Measurements from ENCODE around the gene SEMA3E. TPM values are rescaled to one million over a fixed set of nuclear protein-coding genes. Genes with fewer than 3 reads are reported as not detected.

Gene SEMA3E
- polyA plus RNA-seq, result 0.98 and 8.2 TPM in 2 replicates
- 3.6 and 3.7 TPM in 2 replicates for polyA minus RNA-seq

DNA sequence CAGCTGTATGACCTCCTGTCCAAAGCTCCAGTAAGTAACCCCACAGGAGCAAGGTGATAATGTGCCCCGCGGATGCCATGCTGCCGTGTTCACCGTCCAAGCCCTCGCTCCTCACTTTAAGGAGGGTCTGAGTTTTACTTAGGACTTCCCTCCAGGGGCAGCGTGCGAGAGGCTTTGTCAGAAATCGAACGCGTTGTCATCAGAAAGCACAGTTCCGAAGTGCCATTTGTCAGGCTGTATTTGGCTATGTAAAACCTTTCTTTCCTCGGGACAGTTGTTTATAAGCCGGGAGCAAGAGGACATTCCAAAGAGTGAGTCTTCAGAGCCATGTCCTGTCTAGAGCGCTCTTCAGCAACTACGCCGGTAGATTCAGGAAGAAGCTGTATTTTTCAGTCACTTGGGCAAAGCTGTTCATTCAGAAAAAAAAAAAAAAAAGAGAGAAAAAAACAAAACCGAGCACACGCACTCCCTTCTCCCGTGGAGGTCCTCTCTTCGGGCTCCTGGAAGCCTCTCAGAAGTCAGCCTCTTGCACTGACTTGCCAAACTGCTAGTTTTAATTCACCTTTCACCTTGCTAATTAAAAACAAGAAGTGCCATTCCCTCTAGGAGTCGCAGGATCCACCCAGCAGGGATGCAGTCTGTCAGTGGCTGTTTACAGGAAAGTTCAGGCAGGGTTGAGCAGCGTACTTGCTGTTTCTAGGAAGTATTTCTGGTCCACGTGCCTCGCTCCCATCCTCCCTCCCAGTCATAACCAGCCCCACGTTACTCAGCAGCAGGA is at the start of gene SEMA3E:
Gene SEMA3E, minus strand, starts transcription at position 676 of the 778 bp plus-strand sequence.
- no peak within 1 kb of the TSS for H3K27ac ChIP-seq (ENCODE audit: low read length)
- no peak for TF ChIP-seq EP300 (conservative IDR thresholded peaks at IDR 0.05; ENCODE audit: poor library complexity, severe bottlenecking)
- TF ChIP-seq, protein P1, sequence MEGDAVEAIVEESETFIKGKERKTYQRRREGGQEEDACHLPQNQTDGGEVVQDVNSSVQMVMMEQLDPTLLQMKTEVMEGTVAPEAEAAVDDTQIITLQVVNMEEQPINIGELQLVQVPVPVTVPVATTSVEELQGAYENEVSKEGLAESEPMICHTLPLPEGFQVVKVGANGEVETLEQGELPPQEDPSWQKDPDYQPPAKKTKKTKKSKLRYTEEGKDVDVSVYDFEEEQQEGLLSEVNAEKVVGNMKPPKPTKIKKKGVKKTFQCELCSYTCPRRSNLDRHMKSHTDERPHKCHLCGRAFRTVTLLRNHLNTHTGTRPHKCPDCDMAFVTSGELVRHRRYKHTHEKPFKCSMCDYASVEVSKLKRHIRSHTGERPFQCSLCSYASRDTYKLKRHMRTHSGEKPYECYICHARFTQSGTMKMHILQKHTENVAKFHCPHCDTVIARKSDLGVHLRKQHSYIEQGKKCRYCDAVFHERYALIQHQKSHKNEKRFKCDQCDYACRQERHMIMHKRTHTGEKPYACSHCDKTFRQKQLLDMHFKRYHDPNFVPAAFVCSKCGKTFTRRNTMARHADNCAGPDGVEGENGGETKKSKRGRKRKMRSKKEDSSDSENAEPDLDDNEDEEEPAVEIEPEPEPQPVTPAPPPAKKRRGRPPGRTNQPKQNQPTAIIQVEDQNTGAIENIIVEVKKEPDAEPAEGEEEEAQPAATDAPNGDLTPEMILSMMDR (IDR thresholded peaks at IDR 0.05; ENCODE audit: poor library complexity, severe bottlenecking), result no peak
- TF ChIP-seq TAF1 (IDR thresholded peaks at IDR 0.05; ENCODE audit: low read depth), result no peak
- TF ChIP-seq EZH2 (IDR thresholded peaks at IDR 0.05; ENCODE audit: borderline replicate concordance, insufficient read depth, low read length, poor library complexity, severe bottlenecking), result no peak
- no peak for TF ChIP-seq REST (IDR thresholded peaks at IDR 0.05; ENCODE audit: borderline replicate concordance)
- TF ChIP-seq POLR2AphosphoS5 (IDR thresholded peaks at IDR 0.05), result no peak
- TF ChIP-seq RAD21 (conservative IDR thresholded peaks at IDR 0.05), result no peak
- no peak for TF ChIP-seq SMC3 (conservative IDR thresholded peaks at IDR 0.05; ENCODE audit: poor library complexity)
- no peak for TF ChIP-seq MXI1 (conservative IDR thresholded peaks at IDR 0.05; ENCODE audit: poor library complexity, severe bottlenecking)
- peak within 1 kb of the TSS; percentile 62 for H3K4me3 ChIP-seq (ENCODE audit: low read length)

GRCh38 chr7:83697804-83698530 is 49.0 kb upstream of the SEMA3E start:
- Histone ChIP-seq H3K27me3 (ENCODE audit: insufficient read depth, low read depth, low read length) (no peaks in the 10 kb centered on the region), H3K9me3 (ENCODE audit: low read length) (no peaks in the 10 kb centered on the region), H3K36me3 (ENCODE audit: insufficient read depth, low read length) (no peaks in the 10 kb centered on the region), H3K9ac (ENCODE audit: low read length) (no peak overlapping the region), H3K9me2 (ENCODE audit: insufficient read depth, low read length) (no peaks in the 10 kb centered on the region), H3K27ac (ENCODE audit: low read length) (no peak overlapping the region), H3K4me3 (ENCODE audit: low read length) (no peak overlapping the region), H3F3A (ENCODE audit: insufficient read depth, low read length, poor library complexity, severe bottlenecking) (no peaks in the 10 kb centered on the region), H2AFZ (ENCODE audit: low read depth, low read length) (no peak overlapping the region), H4K20me1 (ENCODE audit: insufficient read depth) (no peaks in the 10 kb centered on the region), H3K4me2 (ENCODE audit: low read length) (no peak overlapping the region), H3K79me2 (replicated peaks; ENCODE audit: insufficient read depth, low read length) (no peaks in the 10 kb centered on the region)
- TF ChIP-seq EP300 (conservative IDR thresholded peaks at IDR 0.05; ENCODE audit: poor library complexity, severe bottlenecking) (no peak), MXI1 (conservative IDR thresholded peaks at IDR 0.05; ENCODE audit: poor library complexity, severe bottlenecking) (no peak), POLR2AphosphoS5 (IDR thresholded peaks at IDR 0.05) (no peak), TAF1 (IDR thresholded peaks at IDR 0.05; ENCODE audit: low read depth) (no peak), RAD21 (conservative IDR thresholded peaks at IDR 0.05) (no peak), EZH2 (IDR thresholded peaks at IDR 0.05; ENCODE audit: borderline replicate concordance, insufficient read depth, low read length, poor library complexity, severe bottlenecking) (no peak)
- TF ChIP-seq, protein P1 (IDR thresholded peaks at IDR 0.05; ENCODE audit: poor library complexity, severe bottlenecking), result no peak

More for the DNA sequence above, at the start of gene SEMA3E:
- Histone ChIP-seq H3K27me3 (ENCODE audit: insufficient read depth, low read depth, low read length) (peaks cover 8% of the 10 kb centered on the region), H2AFZ (ENCODE audit: low read depth, low read length) (no peak within 1 kb of the TSS), H3K79me2 (replicated peaks; ENCODE audit: insufficient read depth, low read length) (no peaks in the 10 kb centered on the region), H3F3A (ENCODE audit: insufficient read depth, low read length, poor library complexity, severe bottlenecking) (no peaks in the 10 kb centered on the region), H4K20me1 (ENCODE audit: insufficient read depth) (no peaks in the 10 kb centered on the region), H3K36me3 (ENCODE audit: insufficient read depth, low read length) (no peaks in the 10 kb centered on the region), H3K9me3 (ENCODE audit: low read length) (no peaks in the 10 kb centered on the region), H3K9ac (ENCODE audit: low read length) (no peak within 1 kb of the TSS), H3K4me2 (ENCODE audit: low read length) (peak within 1 kb of the TSS; percentile 37), H3K9me2 (ENCODE audit: insufficient read depth, low read length) (no peaks in the 10 kb centered on the region)

All from neural cell (in vitro differentiated cells).